Nephron progenitor cell (in vitro differentiated cells): ENCODE results near the gene OAS1.

Source experiments
- DNase-seq: peaks from one replicate; pipeline ENCODE4 v3.0.0; 2021
- H3K27ac Mint-ChIP-seq: 2 replicates; pipeline ENCODE4 v1.8.0; 2021; ENCODE audit warnings: mild to moderate bottlenecking, moderate library complexity, mixed read lengths
- H3K27me3 Mint-ChIP-seq: 2 replicates; pipeline ENCODE4 v1.8.0; 2021; ENCODE audit warnings: mild to moderate bottlenecking, low read depth, mixed read lengths; ENCODE audit not compliant: poor library complexity
- H3K36me3 Mint-ChIP-seq: 2 replicates; pipeline ENCODE4 v1.8.0; 2021; ENCODE audit warnings: low read depth, mixed read lengths
- H3K4me1 Mint-ChIP-seq: 2 replicates; pipeline ENCODE4 v1.8.0; 2021; ENCODE audit warnings: mixed read lengths
- H3K4me3 Mint-ChIP-seq: 2 replicates; pipeline ENCODE4 v1.8.0; 2021; ENCODE audit warnings: mild to moderate bottlenecking, moderate library complexity, mixed read lengths
- H3K9me3 Mint-ChIP-seq: 2 replicates; pipeline ENCODE4 v1.8.0; 2021; ENCODE audit warnings: mild to moderate bottlenecking, moderate library complexity, mixed read lengths
- CTCF ChIP-seq: fragments of 200-600 bp; sonication (generic); IDR thresholded peaks from 2 replicates; pipeline ENCODE4 v1.5.0; 2021; ENCODE audit warnings: antibody characterized with exemption

OAS1 gene

GRCh38 chr12:112901271-112901670 lies 5.5 kb upstream of the OAS1 start:
- Mint-ChIP-seq H3K9me3 (peaks cover 19% of the 10 kb centered on the region), H3K36me3 (no peaks in the 10 kb centered on the region), H3K4me3 (no peak overlapping the region), H3K4me1 (peaks cover under 1% of the 10 kb centered on the region), H3K27me3 (peaks cover 44% of the 10 kb centered on the region), H3K27ac (no peak overlapping the region)
- no peak for DNase-seq
- no peak for TF ChIP-seq CTCF

GRCh38 chr12:112904571-112904970 lies 2.2 kb upstream of the OAS1 start:
- DNase-seq, result no peak
- TF ChIP-seq CTCF, result no peak
- Mint-ChIP-seq H3K27ac (no peak overlapping the region), H3K4me3 (no peak overlapping the region), H3K27me3 (peaks cover 26% of the 10 kb centered on the region), H3K4me1 (peaks cover 9% of the 10 kb centered on the region), H3K36me3 (no peaks in the 10 kb centered on the region), H3K9me3 (peaks cover 19% of the 10 kb centered on the region)

GRCh38 chr12:112905451-112906089 lies 1.2 kb upstream of the OAS1 start:
- Mint-ChIP-seq H3K9me3 (peaks cover 22% of the 10 kb centered on the region), H3K4me3 (no peak overlapping the region), H3K4me1 (peaks cover 9% of the 10 kb centered on the region), H3K27ac (no peak overlapping the region), H3K36me3 (no peaks in the 10 kb centered on the region), H3K27me3 (peaks cover 23% of the 10 kb centered on the region)
- no peak for TF ChIP-seq CTCF
- no peak for DNase-seq

- no peak for TF ChIP-seq CTCF
- no peak overlapping the region for H3K4me3 Mint-ChIP-seq
- no peak overlapping the region for H3K27ac Mint-ChIP-seq
- no peaks in the 10 kb centered on the region for H3K36me3 Mint-ChIP-seq
- H3K9me3 Mint-ChIP-seq, result peaks cover 36% of the 10 kb centered on the region
- peaks cover 39% of the 10 kb centered on the region for H3K27me3 Mint-ChIP-seq
- peaks cover 9% of the 10 kb centered on the region for H3K4me1 Mint-ChIP-seq
- DNase-seq, result no peak
Measured at GRCh38 chr12:112907415-112908157, 824 bp downstream of the OAS1 start.

- Mint-ChIP-seq H3K36me3 (no peaks in the 10 kb centered on the region), H3K9me3 (peaks cover 43% of the 10 kb centered on the region), H3K27me3 (peaks cover 41% of the 10 kb centered on the region), H3K4me3 (no peak overlapping the region), H3K4me1 (peaks cover 9% of the 10 kb centered on the region), H3K27ac (no peak overlapping the region)
- no peak for DNase-seq
- TF ChIP-seq CTCF, result no peak
Measured at GRCh38 chr12:112908548-112908947, 1.8 kb downstream of the OAS1 start.

GRCh38 chr12:112909693-112910092 lies 2.9 kb downstream of the OAS1 start:
- Mint-ChIP-seq H3K36me3 (no peaks in the 10 kb centered on the region), H3K4me3 (no peak overlapping the region), H3K27me3 (peaks cover 38% of the 10 kb centered on the region), H3K27ac (no peak overlapping the region), H3K9me3 (peaks cover 42% of the 10 kb centered on the region), H3K4me1 (peaks cover 9% of the 10 kb centered on the region)
- TF ChIP-seq CTCF, result no peak
- no peak for DNase-seq
